GM12878 (cell line): ENCODE measurements around the gene SLC9A8. TPM values are rescaled to one million over a fixed set of nuclear protein-coding genes. Genes with fewer than 3 reads are reported as not detected.
A peak's percentile ranks its signal among the peaks of the same experiment; 100 is the strongest.

Experiments used
- ATAC-seq: fragments of 200-7000 bp; cut with Tn5 transposase; 3 replicates; pipeline ENCODE4 v1.9.1; 2020; ENCODE audit warnings: mild to moderate bottlenecking, moderate library complexity
- BruUV-seq: library from RNA; stranded (reverse); fragments of 400-500 nt; replicated peaks from 2 replicates; lab custom pipeline; 2021; lab: Mats Ljungman, UMichigan
- CTCF ChIA-PET: fragments of 300-600 bp; sonication (Branson Sonifier 250); formaldehyde crosslinking; extraction: SDS; loops from one replicate; lab custom pipeline; 2021; ENCODE audit warnings: inconsistent platforms; lab: Yijun Ruan, JAX
- POLR2A ChIA-PET: fragments of 350-600 bp; formaldehyde crosslinking; extraction: SDS; loops from one replicate; lab custom pipeline; 2021; ENCODE audit warnings: inconsistent platforms; lab: Charles Lee
- RAD21 ChIA-PET: fragments of 300-600 bp; sonication (Branson Sonifier 250); formaldehyde crosslinking; loops from one replicate; lab custom pipeline; 2023; ENCODE audit warnings: antibody characterized with exemption; ENCODE audit not compliant: unreplicated experiment; lab: Charles Lee
- SMC1A ChIA-PET: fragments of 300-600 bp; sonication (Branson Sonifier 250); formaldehyde crosslinking; loops from one replicate; lab custom pipeline; 2023; ENCODE audit not compliant: unreplicated experiment, uncharacterized antibody; lab: Charles Lee
- DNase-seq: peaks from one replicate; pipeline ENCODE4 v3.0.0-alpha.2; 2011; ENCODE audit warnings: low read depth, low spot score
- FAIRE-seq: peaks from 3 replicates; lab custom pipeline; 2011; peaks lifted over from hg19 to GRCh38; lab: Jason Lieb, UNC
- H2AFZ ChIP-seq: 2 replicates; pipeline ENCODE4 v1.6.0; 2011; ENCODE audit warnings: low read depth, low read length, control low read depth; ENCODE audit not compliant: control insufficient read depth
- H3K27ac ChIP-seq: 2 replicates; pipeline ENCODE4 v1.5.1; 2011; ENCODE audit warnings: control low read depth; ENCODE audit not compliant: control insufficient read depth, insufficient read depth
- H3K27me3 ChIP-seq, 2 experiments: replicated peaks in 1 of 2; 2 replicates each; pipeline versions ENCODE4 v1.6.0 to v1.6.1; 2011; ENCODE audit warnings: low read length in 1 of 2; ENCODE audit not compliant: control insufficient read depth in 2 of 2, insufficient read depth in 2 of 2
- H3K36me3 ChIP-seq, 2 experiments: 2 replicates each; pipeline ENCODE4 v1.5.1; 2011; ENCODE audit warnings: low read length in 1 of 2; ENCODE audit not compliant: control insufficient read depth in 2 of 2, insufficient read depth in 2 of 2
- H3K4me1 ChIP-seq: 2 replicates; pipeline ENCODE4 v1.6.1; 2011; ENCODE audit warnings: mild to moderate bottlenecking, low read length, moderate library complexity, mixed read lengths; ENCODE audit not compliant: control insufficient read depth, insufficient read depth
- H3K4me2 ChIP-seq: 2 replicates; pipeline ENCODE4 v1.6.0; 2011; ENCODE audit warnings: control low read depth; ENCODE audit not compliant: control insufficient read depth, insufficient read depth
- H3K4me3 ChIP-seq: fragments of 200-600 bp; sonication (generic); 2 replicates; pipeline ENCODE4 v1.5.1; 2016
- H3K79me2 ChIP-seq: 2 replicates; pipeline ENCODE4 v1.6.0; 2011; ENCODE audit warnings: low read length; ENCODE audit not compliant: control insufficient read depth, insufficient read depth
- H3K9ac ChIP-seq: 2 replicates; pipeline ENCODE4 v1.8.0; 2011; ENCODE audit warnings: low read length, control low read depth, mixed read lengths; ENCODE audit not compliant: control insufficient read depth, insufficient read depth
- H3K9me3 ChIP-seq: replicated peaks from 3 replicates; pipeline ENCODE4 v1.5.1; 2011; ENCODE audit warnings: mild to moderate bottlenecking, low read length; ENCODE audit not compliant: control insufficient read depth, insufficient read depth
- H4K20me1 ChIP-seq: 2 replicates; pipeline ENCODE4 v1.6.0; 2011; ENCODE audit not compliant: control insufficient read depth, insufficient read depth
- ATF2 ChIP-seq: IDR thresholded peaks from 2 replicates; pipeline ENCODE4 v1.6.1; 2012; ENCODE audit warnings: low read length, inconsistent platforms
- CTCF ChIP-seq, 3 experiments: IDR thresholded peaks in 2 of 3; conservative IDR thresholded peaks in 1 of 3; 2 replicates each; pipeline ENCODE4 v1.5.1; 2011; ENCODE audit warnings: low read depth in 3 of 3, low read length in 3 of 3, mild to moderate bottlenecking in 3 of 3, control low read depth in 2 of 3, moderate library complexity in 2 of 3, inconsistent platforms in 1 of 3, mixed read lengths in 1 of 3; ENCODE audit not compliant: control insufficient read depth in 2 of 3, insufficient read depth in 1 of 3; ENCODE audit errors: extremely low read depth in 1 of 3
- EZH2 ChIP-seq: IDR thresholded peaks from 2 replicates; pipeline ENCODE4 v1.6.1; 2012; ENCODE audit warnings: low read depth, mild to moderate bottlenecking, control low read depth, inconsistent platforms, low read length, borderline replicate concordance; ENCODE audit not compliant: control insufficient read depth
- PKNOX1 ChIP-seq: fragments of 450-650 bp; IDR thresholded peaks from 2 replicates; pipeline ENCODE4 v1.6.1; 2016; ENCODE audit warnings: mild to moderate bottlenecking
- WGBS: methylation state at CpG from one replicate; pipeline ENCODE4 v1.1.6; 2016; ENCODE audit warnings: low lambda C conversion rate; ENCODE audit not compliant: insufficient replicate concordance, insufficient coverage; ENCODE audit errors: missing lambda C conversion rate; 5-methylcytosine and 5-hydroxymethylcytosine counted together
- in situ Hi-C: fragments of 300-500 bp; cut with MboI; formaldehyde crosslinking; loops from 9 replicates; pipeline ENCODE4 v1.14.3; 2018; ENCODE audit warnings: mixed read lengths
- intact Hi-C: fragments of 100-400 bp; cut with micrococcal nuclease; formaldehyde crosslinking; loops from one replicate; pipeline ENCODE4 v1.14.2; 2022; ENCODE audit not compliant: unreplicated experiment
- polyA plus RNA-seq, 11 experiments: library from polyadenylated mRNA; depleted of rRNA in 4 of 11; unstranded in 6 of 11; stranded (reverse) in 5 of 11; fragments of >200 nt; fragmentation: Nextera tagmentation in 4 of 11; fragmentation: Illumina TruSeq in 1 of 11; extraction: Ambion mirVana in 4 of 11; extraction: Trizol in 1 of 11; gene quantifications; 1 replicate in 1 of 11; 2 replicates in 10 of 11; pipeline versions ENCODE4 v1.2.1 to v1.2.3, GENCODE V29; 2011 to 2016; ENCODE audit warnings: inconsistent platforms in 2 of 11, missing spikeins in 2 of 11, low read depth in 1 of 11
- total RNA-seq, 4 experiments: library from RNA; depleted of rRNA in 3 of 4; stranded (reverse); fragments of >200 nt in 3 of 4; fragmentation: Illumina TruSeq in 1 of 4; extraction: Trizol in 1 of 4; gene quantifications; 2 replicates each; pipeline versions ENCODE4 v1.2.1 to v1.2.3, GENCODE V29; 2013 to 2021

SLC9A8 gene
- total and polyA plus RNA-seq, 10 of the 15 experiments (the other 5 are each of a cell fraction or from before 2014, with no cell fraction given), result 0.40 to 15.5 (median 6.5) TPM

GRCh38 chr20:49928411-49929141, 115.9 kb downstream of the SLC9A8 start (continued):
- peak; percentile 85 to 90 (median 88) for TF ChIP-seq CTCF (IDR thresholded peaks at IDR 0.05 in 2 of 3, conservative IDR thresholded peaks at IDR 0.05 in 1 of 3; ENCODE audit: control insufficient read depth in 2 of 3, extremely low read depth in 1 of 3, insufficient read depth in 1 of 3, low read depth in 3 of 3, low read length in 3 of 3)
- no peak for TF ChIP-seq ATF2
- peak; percentile 15; the same call in 1 of the 2 replicates for TF ChIP-seq PKNOX1

GRCh38 chr20:49929142-49929494, 116.5 kb downstream of the SLC9A8 start:
- Histone ChIP-seq H3K9ac (no peak overlapping the region), H3K4me2 (no peak overlapping the region), H4K20me1 (no peaks in the 10 kb centered on the region), H2AFZ (no peak overlapping the region), H3K36me3 (no peaks in the 10 kb centered on the region), H3K4me1 (no peaks in the 10 kb centered on the region), H3K27me3 (no peaks in the 10 kb centered on the region), H3K9me3 (no peaks in the 10 kb centered on the region), H3K27ac (no peak overlapping the region), H3K4me3 (no peak overlapping the region), H3K79me2 (no peaks in the 10 kb centered on the region)
- ChIA-PET CTCF (interaction anchor here (0.8 to 3.9 kb wide), 5 partner anchors 9 to 388 kb away, joined by 3 to 18 read pairs (median 4); no protein-coding TSS in a partner anchor), SMC1A (interaction anchor here (1.4 kb wide), 1 partner anchor 13 kb away, joined by 4 read pairs; no protein-coding TSS in a partner anchor), POLR2A (interaction anchor here (0.7 kb wide), 1 partner anchor 495 kb away, joined by 4 read pairs; no protein-coding TSS in a partner anchor), RAD21 (no interaction called here)
- 1% methylated on average over 4 of the region's 4 CpGs for WGBS
- TF ChIP-seq EZH2, result no peak
- FAIRE-seq (no peak), DNase-seq (no peak), ATAC-seq (no peak)
- intact Hi-C loops, result loop anchor here (2.0 kb wide), 2 partner anchors 318 to 386 kb away; no protein-coding TSS in a partner anchor
- in situ Hi-C loops, result loop anchor here (5.0 kb wide), 1 partner anchor 317 kb away; no protein-coding TSS in a partner anchor
- BruUV-seq, result no TSS peak
